A549 (cell line): ENCODE measurements around the gene TRAPPC3. TPM values are rescaled to one million over a fixed set of nuclear protein-coding genes. Genes with fewer than 3 reads are reported as not detected.

Experiments
- ATAC-seq, 2 experiments: fragments of 200-7000 bp in 1 of 2; fragments of >200 bp in 1 of 2; cut with Nextera tagmentation in 1 of 2; cut with Tn5 transposase in 1 of 2; 3 replicates each; pipeline versions ENCODE4 v1.8.0 to v1.9.1; 2018 to 2020; ENCODE audit warnings: mild to moderate bottlenecking in 1 of 2, moderate library complexity in 1 of 2
- CTCF ChIA-PET: fragments of 300-600 bp; sonication (Branson Sonifier 250); formaldehyde crosslinking; extraction: SDS; loops from one replicate; lab custom pipeline; 2021; ENCODE audit warnings: antibody characterized with exemption, inconsistent platforms; lab: Yijun Ruan, JAX
- POLR2A ChIA-PET: fragments of 350-600 bp; formaldehyde crosslinking; extraction: SDS; loops from one replicate; lab custom pipeline; 2021; ENCODE audit warnings: antibody characterized with exemption, inconsistent platforms; lab: Yijun Ruan, JAX
- DNase-seq, 2 experiments: peaks; one replicate each; pipeline versions ENCODE4 v3.0.0 to v3.0.0-alpha.2; 2011 to 2016; ENCODE audit warnings: low read depth in 1 of 2, low spot score in 1 of 2
- FAIRE-seq: peaks from 2 replicates; lab custom pipeline; 2011; peaks lifted over from hg19 to GRCh38; lab: Jason Lieb, UNC
- H3K27ac ChIP-seq, 2 experiments: fragments of >200 bp; sonication (Bioruptor Twin); formaldehyde crosslinking; 3 replicates each; pipeline ENCODE4 v1.5.1; 2016 to 2017
- H3K4me1 ChIP-seq: fragments of >200 bp; sonication (Bioruptor Twin); formaldehyde crosslinking; 3 replicates; pipeline ENCODE4 v1.6.1; 2016
- H3K4me2 ChIP-seq: fragments of >200 bp; sonication (Bioruptor Twin); formaldehyde crosslinking; 3 replicates; pipeline ENCODE4 v1.6.1; 2016
- H3K4me3 ChIP-seq: fragments of >200 bp; sonication (Bioruptor Twin); formaldehyde crosslinking; 3 replicates; pipeline ENCODE4 v1.5.1; 2016
- H3K9me3 ChIP-seq: fragments of >200 bp; sonication (Bioruptor Twin); formaldehyde crosslinking; 3 replicates; pipeline ENCODE4 v1.6.1; 2016
- ATOH8 ChIP-seq: fragments of 250-450 bp; sonication (Bioruptor Pico); IDR thresholded peaks from 2 replicates; pipeline ENCODE4 v1.5.0; 2020; ENCODE audit warnings: low read depth, mild to moderate bottlenecking, moderate library complexity
- CBX2 ChIP-seq: fragments of 200-600 bp; sonication (generic); IDR thresholded peaks from 2 replicates; pipeline ENCODE4 v1.6.1; 2016; ENCODE audit warnings: low read depth, mild to moderate bottlenecking, borderline replicate concordance
- CBX8 ChIP-seq: fragments of 200-600 bp; sonication (generic); IDR thresholded peaks from 2 replicates; pipeline ENCODE4 v1.6.1; 2016
- CHD2 ChIP-seq: fragments of 150-350 bp; IDR thresholded peaks from 2 replicates; pipeline ENCODE4 v1.6.1; 2014; ENCODE audit warnings: low read length; ENCODE audit not compliant: partially characterized antibody
- EHF ChIP-seq: fragments of 250-450 bp; sonication (Bioruptor Pico); IDR thresholded peaks from 2 replicates; pipeline ENCODE4 v1.5.0; 2020; ENCODE audit warnings: mild to moderate bottlenecking
- FOSL2 ChIP-seq, 2 experiments: fragments of 450-650 bp in 1 of 2; fragments of >200 bp in 1 of 2; sonication (Bioruptor Twin) in 1 of 2; formaldehyde crosslinking; IDR thresholded peaks; 2 replicates each; pipeline versions ENCODE4 v1.5.0 to v1.6.1; 2016 to 2020; ENCODE audit warnings: mild to moderate bottlenecking in 1 of 2, moderate library complexity in 1 of 2
- FOXS1 ChIP-seq: fragments of 250-450 bp; sonication (Bioruptor Pico); IDR thresholded peaks from 2 replicates; pipeline ENCODE4 v1.5.0; 2020; ENCODE audit warnings: mild to moderate bottlenecking, moderate library complexity
- GATA3 ChIP-seq: IDR thresholded peaks from 2 replicates; pipeline ENCODE4 v1.6.1; 2012; ENCODE audit warnings: borderline replicate concordance
- HOXB5 ChIP-seq: fragments of 250-450 bp; sonication (Bioruptor Pico); IDR thresholded peaks from 2 replicates; pipeline ENCODE4 v1.5.0; 2020; ENCODE audit warnings: mild to moderate bottlenecking, moderate library complexity
- KDM5A ChIP-seq: fragments of 200-600 bp; sonication (generic); IDR thresholded peaks from 2 replicates; pipeline ENCODE4 v1.6.1; 2016; ENCODE audit warnings: antibody characterized with exemption, mild to moderate bottlenecking
- MAX ChIP-seq: IDR thresholded peaks from 2 replicates; pipeline ENCODE4 v1.6.1; 2012
- NR3C1 ChIP-seq: fragments of >200 bp; sonication (Bioruptor Twin); formaldehyde crosslinking; IDR thresholded peaks from 3 replicates; pipeline ENCODE4 v1.6.1; 2017
- PHF8 ChIP-seq: fragments of 200-600 bp; sonication (generic); IDR thresholded peaks from 2 replicates; pipeline ENCODE4 v1.6.1; 2016; ENCODE audit warnings: low read depth, mild to moderate bottlenecking, antibody characterized with exemption, moderate library complexity, borderline replicate concordance
- POLR2A ChIP-seq: IDR thresholded peaks from 2 replicates; pipeline ENCODE4 v1.6.1; 2012; ENCODE audit warnings: mild to moderate bottlenecking, low read length
- POLR2AphosphoS2 ChIP-seq: conservative IDR thresholded peaks from 2 replicates; pipeline ENCODE4 v1.6.1; 2012; ENCODE audit warnings: low read length, improper control_type of control experiment, inconsistent platforms
- RAD21 ChIP-seq, 2 experiments: fragments of >200 bp in 1 of 2; sonication (Bioruptor Twin) in 1 of 2; formaldehyde crosslinking in 1 of 2; IDR thresholded peaks in 1 of 2; conservative IDR thresholded peaks in 1 of 2; 2 replicates in 1 of 2; 3 replicates in 1 of 2; pipeline ENCODE4 v1.6.1; 2012 to 2018; ENCODE audit warnings: inconsistent platforms in 1 of 2
- RARB ChIP-seq: fragments of 250-450 bp; sonication (Bioruptor Pico); IDR thresholded peaks from 2 replicates; pipeline ENCODE4 v1.8.0; 2021; ENCODE audit warnings: mild to moderate bottlenecking, moderate library complexity
- REST ChIP-seq: fragments of 200-600 bp; sonication (generic); IDR thresholded peaks from 2 replicates; pipeline ENCODE4 v1.6.1; 2016; ENCODE audit warnings: antibody characterized with exemption, mild to moderate bottlenecking, moderate library complexity
- RFX5 ChIP-seq: fragments of 450-650 bp; IDR thresholded peaks from 2 replicates; pipeline ENCODE4 v1.7.1; 2014; ENCODE audit warnings: antibody characterized with exemption, mild to moderate bottlenecking, moderate library complexity
- SREBF2 ChIP-seq: fragments of 450-650 bp; IDR thresholded peaks from 2 replicates; pipeline ENCODE4 v1.6.1; 2014; ENCODE audit warnings: mild to moderate bottlenecking, moderate library complexity
- TFCP2L1 ChIP-seq: fragments of 250-450 bp; sonication (Bioruptor Pico); IDR thresholded peaks from 2 replicates; pipeline ENCODE4 v1.5.0; 2021; ENCODE audit warnings: mild to moderate bottlenecking
- ZC3H11A ChIP-seq: fragments of 450-650 bp; IDR thresholded peaks from 2 replicates; pipeline ENCODE4 v1.6.1; 2014; ENCODE audit warnings: antibody characterized with exemption, mild to moderate bottlenecking
- ZNF302 ChIP-seq: fragments of 250-450 bp; sonication (Bioruptor Pico); IDR thresholded peaks from 2 replicates; pipeline ENCODE4 v1.9.0; 2021; ENCODE audit warnings: inconsistent platforms, mild to moderate bottlenecking, moderate library complexity
- whole genome bisulfite sequencing: methylation state at CpG from one replicate; pipeline ENCODE4 v1.1.6; 2017; ENCODE audit errors: missing lambda C conversion rate; 5-methylcytosine and 5-hydroxymethylcytosine counted together
- polyA plus RNA-seq, 4 experiments: library from polyadenylated mRNA; depleted of rRNA in 3 of 4; stranded (reverse); fragments of >200 nt; fragmentation: RNase III in 1 of 4; extraction: RNeasy Plus Mini Kit Qiagen cat#74134 plus additional on column Dnase treatment in 1 of 4; gene quantifications; 2 replicates in 3 of 4; 3 replicates in 1 of 4; pipeline ENCODE4 v1.2.3, GENCODE V29; 2011 to 2017
- TF ChIP-seq, protein P1 (sequence below): fragments of >200 bp; sonication (Bioruptor Twin); formaldehyde crosslinking; IDR thresholded peaks from 2 replicates; pipeline ENCODE4 v1.6.1; 2016
- TF ChIP-seq, protein P2 (sequence below): IDR thresholded peaks from 2 replicates; pipeline ENCODE4 v1.6.1; 2012

The TRAPPC3 gene
- polyA plus RNA-seq, 2 of the 4 experiments (the other 2 are of a cell fraction), result 62.2 to 103 TPM

DNA sequence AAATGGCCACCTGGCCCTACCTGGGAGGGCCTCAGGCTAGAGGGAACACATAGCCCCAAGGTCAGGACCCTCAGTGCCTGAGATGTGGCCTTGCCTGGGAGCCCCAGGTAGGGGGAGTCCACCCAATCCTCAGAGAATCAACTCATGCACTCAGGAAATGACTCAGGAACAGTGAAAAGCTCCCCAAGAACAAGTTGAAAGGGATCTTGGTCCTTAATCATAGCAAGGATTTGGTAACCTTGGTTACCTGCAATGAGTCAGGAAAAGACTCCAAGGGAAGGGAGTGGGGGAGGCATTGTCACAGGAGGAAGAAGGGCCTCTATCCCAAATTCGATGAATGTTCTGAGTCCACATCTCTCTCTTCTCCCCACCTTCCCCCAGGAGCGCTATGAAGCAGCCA lies 23.7 kb upstream of the TRAPPC3 start:
- H3K27ac ChIP-seq, result peak overlapping the region; percentile 58 to 82
- CTCF ChIA-PET, result interaction anchor here (1.3 to 8.0 kb wide), 7 partner anchors 9 to 113 kb away, joined by 3 to 54 read pairs (median 5); partner anchors contain the start of gene MAP7D1

GRCh38 chr1:36172017-36172747 lies 22.9 kb upstream of the TRAPPC3 start:
- FAIRE-seq (no peak), ATAC-seq (no peak), DNase-seq (no peak)
- H3K4me3 ChIP-seq, result no peak overlapping the region
- CTCF ChIA-PET, result interaction anchor here (0.9 to 8.0 kb wide), 8 partner anchors 9 to 114 kb away, joined by 3 to 54 read pairs (median 4); partner anchors contain the start of gene MAP7D1
- H3K4me2 ChIP-seq, result peak overlapping the region; percentile 42
- POLR2A ChIA-PET, result interaction anchor here (0.7 kb wide), 1 partner anchor 16 kb away, joined by 4 read pairs; the partner anchor contains the start of gene MAP7D1
- H3K9me3 ChIP-seq, result no peaks in the 10 kb centered on the region
- H3K4me1 ChIP-seq, result peaks cover 18% of the 10 kb centered on the region
- 95% methylated on average over 20 of the region's 21 CpGs for WGBS
- H3K27ac ChIP-seq, result peak overlapping the region; percentile 53 to 82
- TF ChIP-seq POLR2AphosphoS2, result no peak
- TF ChIP-seq FOSL2 (IDR thresholded peaks at IDR 0.05), result no peak
- no peak for TF ChIP-seq FOSL2 (CRISPR knock-in tag; IDR thresholded peaks at IDR 0.05)
- TF ChIP-seq RARB (CRISPR knock-in tag), result no peak
- no peak for TF ChIP-seq POLR2A
- TF ChIP-seq SREBF2, result no peak
- TF ChIP-seq CBX2, result no peak
- TF ChIP-seq ZNF302 (CRISPR knock-in tag), result no peak
- no peak for TF ChIP-seq TFCP2L1 (CRISPR knock-in tag)
- TF ChIP-seq, protein P1, sequence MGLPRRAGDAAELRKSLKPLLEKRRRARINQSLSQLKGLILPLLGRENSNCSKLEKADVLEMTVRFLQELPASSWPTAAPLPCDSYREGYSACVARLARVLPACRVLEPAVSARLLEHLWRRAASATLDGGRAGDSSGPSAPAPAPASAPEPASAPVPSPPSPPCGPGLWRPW, result no peak
- no peak for TF ChIP-seq EHF
- no peak for TF ChIP-seq FOXS1 (CRISPR knock-in tag)
- no peak for TF ChIP-seq HOXB5 (CRISPR knock-in tag)
- no peak for TF ChIP-seq RFX5
- no peak for TF ChIP-seq RAD21 (conservative IDR thresholded peaks at IDR 0.05 in 1 of 2, IDR thresholded peaks at IDR 0.05 in 1 of 2)
- TF ChIP-seq NR3C1, result no peak
- TF ChIP-seq ZC3H11A, result no peak
- TF ChIP-seq CHD2, result no peak
- no peak for TF ChIP-seq CBX8

More for the DNA sequence above, 23.7 kb upstream of the TRAPPC3 start:
- WGBS, result 60% methylated on average over 2 of the region's 2 CpGs
- peaks cover 18% of the 10 kb centered on the region for H3K4me1 ChIP-seq
- no peaks in the 10 kb centered on the region for H3K9me3 ChIP-seq
- no peak for TF ChIP-seq KDM5A
- no peak for TF ChIP-seq FOXS1 (CRISPR knock-in tag)
- TF ChIP-seq, protein P2, sequence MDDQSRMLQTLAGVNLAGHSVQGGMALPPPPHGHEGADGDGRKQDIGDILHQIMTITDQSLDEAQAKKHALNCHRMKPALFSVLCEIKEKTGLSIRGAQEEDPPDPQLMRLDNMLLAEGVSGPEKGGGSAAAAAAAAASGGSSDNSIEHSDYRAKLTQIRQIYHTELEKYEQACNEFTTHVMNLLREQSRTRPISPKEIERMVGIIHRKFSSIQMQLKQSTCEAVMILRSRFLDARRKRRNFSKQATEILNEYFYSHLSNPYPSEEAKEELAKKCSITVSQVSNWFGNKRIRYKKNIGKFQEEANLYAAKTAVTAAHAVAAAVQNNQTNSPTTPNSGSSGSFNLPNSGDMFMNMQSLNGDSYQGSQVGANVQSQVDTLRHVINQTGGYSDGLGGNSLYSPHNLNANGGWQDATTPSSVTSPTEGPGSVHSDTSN, result no peak
- no peak for TF ChIP-seq ATOH8 (CRISPR knock-in tag)
- no peak for TF ChIP-seq REST
- no peak for TF ChIP-seq PHF8
- no peak for TF ChIP-seq GATA3
- no peak for TF ChIP-seq RAD21 (conservative IDR thresholded peaks at IDR 0.05 in 1 of 2, IDR thresholded peaks at IDR 0.05 in 1 of 2)
- TF ChIP-seq MAX, result no peak
- TF ChIP-seq, protein P1, result no peak
- no peak overlapping the region for H3K4me3 ChIP-seq
- ATAC-seq (peak; percentile 58 to 67), DNase-seq (peak in 1 of 2 experiments; percentile 42), FAIRE-seq (no peak)
- peak overlapping the region; percentile 42 for H3K4me2 ChIP-seq
- POLR2A ChIA-PET, result interaction anchor here (0.7 kb wide), 1 partner anchor 17 kb away, joined by 4 read pairs; the partner anchor contains the start of gene MAP7D1
